Stimulated activated CD8-positive, alpha-beta memory T cell treated with anti-CD3 and anti-CD28 coated beads, Interleukin-12 subunit alpha, Interleukin-12 subunit beta, amount 100 ng/mL, for 4 hours (primary cell): ENCODE measurements around the gene TMCC1.
A peak's percentile ranks its signal among the peaks of the same experiment; 100 is the strongest.

ENCODE experiments used
- DNase-seq: peaks from one replicate; pipeline ENCODE4 v3.0.0-alpha.2; 2020; ENCODE audit warnings: low read depth

Gene TMCC1

DNA sequence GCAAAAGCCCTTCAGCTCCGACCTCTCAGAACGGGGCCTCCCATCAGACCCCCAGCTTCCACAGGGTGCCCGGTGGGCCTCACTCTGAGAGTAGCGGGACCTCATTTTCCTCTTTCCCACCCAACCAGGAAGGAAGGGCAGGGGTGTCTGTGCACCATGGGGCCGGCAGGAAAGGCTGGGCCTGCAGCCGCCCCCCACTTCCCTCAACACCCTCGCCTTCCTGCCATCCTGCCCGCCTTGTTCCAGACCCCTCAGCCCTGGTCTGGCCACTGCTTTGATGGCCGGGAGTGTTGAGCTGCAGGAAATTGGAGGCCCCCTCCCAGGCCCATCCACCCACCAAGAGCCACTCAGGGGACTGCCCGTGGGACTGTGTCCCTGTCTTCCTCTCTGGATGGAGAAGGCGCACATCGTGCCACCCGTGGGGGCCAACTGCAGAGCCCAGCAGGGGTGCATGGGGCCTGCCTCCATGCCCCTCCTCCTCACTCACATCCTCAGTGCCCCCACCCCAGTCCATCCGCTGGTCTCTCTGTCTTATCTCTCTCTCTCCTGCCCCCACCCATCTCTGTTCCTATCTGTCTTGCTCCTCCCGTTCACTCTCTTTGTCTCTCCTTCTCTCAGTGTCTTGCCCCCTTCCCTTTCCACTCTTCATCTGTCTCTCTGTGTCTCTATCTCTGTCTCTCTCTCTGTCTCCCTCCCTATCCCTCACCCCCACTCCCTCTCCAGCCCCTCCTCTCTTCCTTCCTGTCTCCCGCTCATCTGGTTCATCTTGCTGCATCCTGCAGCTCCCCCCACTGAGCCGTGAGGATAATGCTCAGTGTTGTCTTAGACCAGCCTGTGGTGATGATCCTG is 285.2 kb downstream of the TMCC1 start:
- DNase-seq, result no peak

GRCh38 chr3:129607391-129608068 is 286.0 kb downstream of the TMCC1 start:
- DNase-seq, result no peak

- peak; percentile 47 for DNase-seq
These were observed 286.7 kb downstream of the TMCC1 start, which contains the start of gene PLXND1 for GRCh38 chr3:129606636-129607390. Gene PLXND1, minus strand, starts transcription at chr3:129606676. Its CDS starts 37 bp downstream, at chr3:129606639.

DNA sequence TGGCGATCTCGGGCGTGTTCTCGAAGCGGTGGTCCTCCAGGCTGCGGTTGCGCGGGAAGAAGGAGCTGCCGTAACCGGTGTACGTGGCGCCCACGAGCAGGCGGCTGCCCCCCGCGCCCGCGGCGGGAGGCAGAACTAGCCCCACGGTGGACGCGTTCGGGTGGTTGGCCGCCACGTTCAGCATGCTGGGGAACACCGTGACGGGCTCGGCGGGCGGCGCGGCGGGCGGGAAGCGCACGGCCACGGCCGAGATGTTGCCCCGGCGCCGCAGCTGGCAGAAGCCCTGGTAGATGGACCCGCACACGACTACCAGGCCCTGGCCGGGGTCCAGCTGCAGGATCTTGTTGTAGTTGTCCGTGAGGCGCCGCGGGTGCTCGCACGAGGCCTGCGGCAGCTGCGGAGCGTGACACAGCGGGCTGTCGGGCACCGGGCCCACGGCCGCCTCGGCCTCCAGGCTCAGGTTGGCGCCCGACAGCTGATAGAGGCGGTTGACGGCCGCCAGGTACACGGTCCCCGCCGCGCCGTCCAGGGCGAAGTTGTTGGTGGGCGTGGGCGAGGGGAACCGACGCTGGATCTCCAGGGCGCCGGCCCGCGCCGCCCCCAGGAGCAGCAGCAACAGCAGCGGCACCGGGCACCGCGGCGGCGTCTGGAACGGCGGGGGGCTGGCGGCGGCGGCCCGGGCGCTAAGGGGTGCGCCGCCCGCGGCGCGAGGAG is 287.4 kb downstream of the TMCC1 start:
- DNase-seq, result no peak

GRCh38 chr3:129605203-129605921 is 288.1 kb downstream of the TMCC1 start:
- peak; percentile 18 for DNase-seq

DNA sequence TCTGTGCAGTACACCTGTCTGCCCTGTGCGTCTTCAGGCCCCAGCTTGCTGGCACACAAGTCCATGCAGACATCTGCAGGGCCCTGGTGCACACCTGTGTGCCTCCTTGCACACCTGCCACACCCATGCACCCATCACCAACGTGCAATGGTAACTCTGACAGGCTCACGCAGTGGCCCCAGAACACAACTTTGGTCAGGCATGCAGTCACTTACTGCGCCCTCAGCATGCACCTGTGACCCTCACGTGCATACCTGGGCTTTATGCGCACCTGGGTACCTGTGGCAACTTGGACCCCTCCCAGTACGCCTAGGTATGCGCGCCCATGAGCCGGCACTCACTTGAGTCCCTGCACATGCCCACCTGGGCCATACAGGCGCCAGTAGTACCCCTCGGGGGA is 288.7 kb downstream of the TMCC1 start:
- DNase-seq, result no peak

DNA sequence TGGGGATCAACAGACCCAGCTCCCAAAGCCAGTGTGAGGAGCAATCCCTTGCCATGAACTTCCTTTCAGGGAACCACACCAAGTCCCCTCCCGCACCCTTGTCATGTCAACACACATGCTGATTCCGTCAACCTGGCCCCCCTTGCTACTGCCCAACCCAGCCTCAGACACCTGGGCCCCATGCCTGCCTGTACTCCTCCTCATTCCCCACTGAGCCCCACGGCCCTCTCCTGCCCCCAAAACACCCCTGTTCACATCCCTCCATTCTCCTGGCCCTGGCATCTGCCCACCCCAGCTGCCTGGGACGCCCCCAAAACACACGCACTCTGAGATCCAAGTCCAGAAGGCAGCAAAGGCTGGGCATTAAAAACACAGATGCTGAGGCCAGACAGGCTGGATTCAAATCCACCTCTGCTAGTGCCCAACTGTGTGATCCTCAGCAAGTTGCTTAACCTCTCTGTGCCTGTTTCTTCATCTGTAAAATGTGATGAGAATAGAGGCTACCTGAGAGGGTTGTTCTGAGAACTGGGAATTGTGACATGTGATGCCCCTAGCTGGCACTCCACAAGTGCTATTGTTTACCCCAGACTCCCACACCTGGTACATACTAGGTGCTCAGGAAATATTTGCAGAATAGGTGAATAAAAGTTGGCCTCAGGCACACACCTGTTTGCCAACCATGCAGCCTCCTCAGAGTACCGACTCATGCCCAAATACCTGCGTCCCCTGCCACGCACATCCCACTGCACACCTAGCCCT is 289.3 kb downstream of the TMCC1 start:
- DNase-seq, result no peak

DNA sequence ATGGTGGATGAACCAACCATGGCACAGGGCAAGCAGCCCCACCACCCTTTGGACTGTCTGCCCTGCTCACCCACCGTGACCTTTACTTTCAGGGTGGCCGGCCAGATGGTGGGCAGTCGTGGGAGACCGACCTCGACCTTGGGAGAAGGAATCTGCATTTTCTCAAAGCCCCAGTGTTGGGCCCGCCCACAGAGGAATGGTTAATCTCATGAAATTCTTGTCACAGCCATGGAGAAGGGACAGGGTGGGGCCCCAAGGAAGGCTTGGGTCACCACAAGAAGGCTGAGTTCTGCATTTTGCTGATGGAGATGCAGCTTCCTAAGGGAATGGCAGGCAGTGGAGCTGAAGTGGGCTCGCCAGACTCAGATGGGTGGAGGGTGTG is 290.0 kb downstream of the TMCC1 start:
- DNase-seq, result no peak

GRCh38 chr3:129602730-129603560 is 290.6 kb downstream of the TMCC1 start:
- no peak for DNase-seq

DNA sequence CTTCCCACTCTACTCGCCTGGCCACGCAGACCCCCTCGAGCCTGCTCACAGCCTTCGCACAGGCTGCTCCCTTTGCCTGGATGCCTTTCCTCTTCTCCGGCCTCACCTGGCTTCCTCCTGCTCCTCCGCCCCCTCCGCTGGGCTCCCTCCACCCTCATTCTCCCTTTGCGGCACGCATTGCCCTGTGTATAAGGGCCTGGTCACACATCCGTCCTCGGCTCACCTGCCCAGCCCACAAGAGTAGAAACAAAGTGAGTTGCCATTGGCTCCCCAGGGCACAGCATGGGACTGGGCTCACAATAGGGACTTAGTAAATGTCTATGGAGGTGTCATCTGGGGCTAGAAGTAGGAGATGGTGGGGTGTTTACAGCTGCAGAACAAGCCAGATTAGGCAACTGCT is 291.2 kb downstream of the TMCC1 start:
- DNase-seq, result no peak

- no peak for DNase-seq
These were observed 291.8 kb downstream of the TMCC1 start for GRCh38 chr3:129601713-129602112.

- no peak for DNase-seq
These were observed 293.2 kb downstream of the TMCC1 start for GRCh38 chr3:129600348-129600747.

- no peak for DNase-seq
These were observed 293.9 kb downstream of the TMCC1 start for GRCh38 chr3:129599607-129600006.

DNA sequence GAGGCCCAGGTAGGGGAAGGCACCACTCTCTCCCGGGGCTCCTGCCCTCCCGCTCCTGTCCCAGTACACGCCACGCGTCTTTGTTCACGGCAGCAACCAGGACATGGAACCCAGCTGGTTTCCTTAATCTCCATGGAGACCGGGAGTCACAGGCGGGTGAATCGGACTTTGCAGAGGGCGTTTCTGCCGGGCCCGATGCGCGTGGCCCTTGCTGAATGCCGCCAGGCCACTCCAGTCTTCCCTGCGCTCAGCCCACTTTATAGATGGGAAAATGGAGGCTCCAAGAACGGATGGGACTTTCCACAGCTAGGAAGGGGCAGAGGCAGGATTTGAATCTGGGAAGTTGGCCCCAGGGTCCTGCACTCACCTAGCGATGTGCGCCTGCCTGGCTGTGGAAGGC is 294.4 kb downstream of the TMCC1 start:
- DNase-seq, result no peak

DNA sequence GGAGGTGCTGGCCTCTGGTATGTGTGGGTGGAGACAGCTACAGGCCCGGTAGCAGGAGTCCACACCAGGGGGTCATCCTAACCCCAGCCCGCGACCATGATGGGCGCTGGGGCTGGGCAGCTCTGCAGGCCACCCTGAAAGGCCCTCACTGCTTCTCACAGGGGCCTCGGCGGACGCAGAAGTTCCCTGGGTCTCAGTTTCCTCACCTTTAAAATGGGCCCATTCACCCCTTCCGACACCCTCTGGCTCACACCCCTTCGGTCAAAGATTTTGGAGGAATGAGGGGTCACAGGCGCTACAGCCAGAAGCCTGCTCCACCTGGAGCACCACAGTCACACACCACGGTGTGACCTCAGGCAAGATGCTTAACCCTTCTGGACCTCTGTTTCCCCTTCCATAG is 295.0 kb downstream of the TMCC1 start:
- no peak for DNase-seq

- DNase-seq, result no peak
These were observed 295.5 kb downstream of the TMCC1 start for GRCh38 chr3:129598000-129598381.
